ENCODE measurements around the gene NT5DC4.

Gene NT5DC4

DNA sequence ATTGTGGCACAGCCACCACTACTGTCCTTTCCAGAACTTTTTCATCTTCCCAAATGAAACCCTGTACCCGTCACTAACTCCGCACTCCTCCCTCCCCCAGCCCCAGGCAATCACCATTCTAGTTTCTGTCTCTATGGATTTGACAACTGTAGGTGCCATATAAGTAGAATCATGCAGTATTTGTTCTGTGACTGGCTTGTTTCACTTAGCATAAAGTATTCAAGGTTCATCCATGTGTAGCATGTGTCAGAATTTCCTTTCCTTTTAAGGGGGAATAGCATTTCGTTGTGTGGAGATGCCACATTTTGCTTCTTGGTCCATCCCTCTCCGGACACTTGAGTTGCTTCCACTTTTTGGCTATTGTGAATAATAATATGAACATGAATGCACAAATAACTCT is 44.4 kb downstream of the NT5DC4 start:
- WGBS (ENCODE audit: insufficient coverage) = no CpG with 5 or more reads among the region's 4 CpGs
- Histone ChIP-seq H3K4me3 (ENCODE audit: control insufficient read depth in 1 of 7, extremely low read depth in 1 of 7, insufficient read depth in 4 of 7, low read depth in 2 of 7, low read length in 6 of 7) (peak overlapping the region in 6 of 7 experiments; percentile 81 to 96 (median 88)), H3K27ac (ENCODE audit: insufficient read depth in 1 of 2, low read depth in 1 of 2, low read length in 2 of 2, poor library complexity in 1 of 2, severe bottlenecking in 2 of 2) (peak overlapping the region in 1 of 2 experiments; percentile 68), H3K4me1 (ENCODE audit: control extremely low read depth in 1 of 4, control insufficient read depth in 4 of 4, insufficient read depth in 4 of 4, low read length in 3 of 4) (peaks cover 6 to 36% (median 26%) of the 10 kb centered on the region in 4 experiments), H3K9me3 (ENCODE audit: control extremely low read depth in 1 of 5, control insufficient read depth in 4 of 5, insufficient read depth in 2 of 5, low read depth in 1 of 5, low read length in 4 of 5) (peaks cover 0 to 4% (median 3%) of the 10 kb centered on the region in 5 experiments), H3K27me3 (replicated peaks in 2 of 5; ENCODE audit: control insufficient read depth in 4 of 5, insufficient read depth in 5 of 5, low read length in 4 of 5) (no peaks in the 10 kb centered on the region), H3K36me3 (ENCODE audit: control insufficient read depth in 4 of 4, insufficient read depth in 4 of 4, low read length in 3 of 4) (peaks cover 0 to 9% (median 1%) of the 10 kb centered on the region in 4 experiments)
- DNase-seq = no peak
- CTCF ChIA-PET = no interaction called here
- POLR2A ChIA-PET = interaction anchor here (1.2 kb wide), 1 partner anchor 64 kb away, joined by 3 read pairs; no protein-coding TSS in a partner anchor

DNA sequence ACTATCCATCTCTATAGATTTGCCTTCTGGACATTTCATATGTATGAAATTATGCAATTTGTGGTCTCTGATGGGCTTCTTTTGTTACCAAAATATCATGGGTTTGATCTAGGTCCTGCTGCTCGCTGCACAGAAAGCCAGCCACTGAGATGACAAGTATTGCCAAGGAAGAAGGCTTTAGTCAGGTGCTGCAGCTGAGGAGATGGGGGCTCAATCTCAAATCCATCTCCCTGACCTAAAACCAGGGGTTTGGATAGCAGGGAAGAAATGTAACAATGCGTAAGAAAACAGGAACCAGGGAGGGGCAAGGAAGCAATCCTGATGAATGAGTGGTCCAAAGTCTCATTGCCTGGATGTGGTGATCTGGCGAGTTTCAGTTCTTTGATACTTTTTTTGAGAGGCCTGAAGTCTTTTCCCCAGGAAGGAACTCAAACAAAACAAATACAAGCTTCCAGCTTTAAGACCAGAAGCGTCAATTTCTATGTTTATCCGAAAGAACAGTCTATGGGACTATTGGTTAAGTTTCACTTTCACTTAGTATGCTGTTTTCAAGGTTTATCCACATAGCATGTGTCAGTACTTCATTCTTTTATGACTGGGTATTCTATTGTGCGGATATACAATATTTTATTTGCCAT is 47.0 kb downstream of the NT5DC4 start:
- DNase-seq = peak in 2 of 3 donors; percentile 26 to 50
- POLR2A ChIA-PET = no interaction called here
- peaks cover 0 to 4% (median 3%) of the 10 kb centered on the region in 5 experiments for H3K9me3 ChIP-seq (ENCODE audit: control extremely low read depth in 1 of 5, control insufficient read depth in 4 of 5, insufficient read depth in 2 of 5, low read depth in 1 of 5, low read length in 4 of 5)
- peaks cover 6 to 32% (median 21%) of the 10 kb centered on the region in 4 experiments for H3K4me1 ChIP-seq (ENCODE audit: control extremely low read depth in 1 of 4, control insufficient read depth in 4 of 4, insufficient read depth in 4 of 4, low read length in 3 of 4)
- H3K4me3 ChIP-seq (ENCODE audit: control insufficient read depth in 1 of 7, extremely low read depth in 1 of 7, insufficient read depth in 4 of 7, low read depth in 2 of 7, low read length in 6 of 7) = peak overlapping the region in 2 of 7 experiments; percentile 23 to 54
- WGBS (ENCODE audit: insufficient coverage) = 63% methylated on average over 3 of the region's 6 CpGs
- H3K36me3 ChIP-seq (ENCODE audit: control insufficient read depth in 4 of 4, insufficient read depth in 4 of 4, low read length in 3 of 4) = no peaks in the 10 kb centered on the region
- H3K27me3 ChIP-seq (replicated peaks in 2 of 5; ENCODE audit: control insufficient read depth in 4 of 5, insufficient read depth in 5 of 5, low read length in 4 of 5) = no peaks in the 10 kb centered on the region
- peak overlapping the region in 1 of 2 experiments; percentile 37 for H3K27ac ChIP-seq (ENCODE audit: insufficient read depth in 1 of 2, low read depth in 1 of 2, low read length in 2 of 2, poor library complexity in 1 of 2, severe bottlenecking in 2 of 2)
- CTCF ChIA-PET = interaction anchor here (1.6 kb wide), 1 partner anchor 14 kb away, joined by 6 read pairs; no protein-coding TSS in a partner anchor

DNA sequence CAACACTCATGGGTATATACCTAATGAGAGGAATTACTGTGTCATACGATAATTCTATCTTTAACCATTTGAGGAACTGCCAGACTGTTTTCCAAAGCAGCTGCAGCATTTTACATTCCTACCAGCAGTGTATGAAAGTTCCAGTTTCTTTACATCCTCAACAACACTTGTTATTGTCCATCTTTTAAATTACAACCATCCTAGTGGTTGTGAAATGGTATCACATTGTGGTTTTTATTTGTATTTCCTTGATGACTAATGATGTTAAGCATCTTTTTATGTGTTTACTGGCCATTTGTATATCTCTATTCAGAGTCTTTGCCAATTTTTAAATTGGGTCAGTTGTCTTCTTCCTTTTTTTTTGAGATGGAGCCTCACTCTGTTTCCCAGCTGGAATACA is 47.6 kb downstream of the NT5DC4 start:
- Histone ChIP-seq H3K27ac (ENCODE audit: insufficient read depth in 1 of 2, low read depth in 1 of 2, low read length in 2 of 2, poor library complexity in 1 of 2, severe bottlenecking in 2 of 2) (no peak overlapping the region), H3K9me3 (ENCODE audit: control extremely low read depth in 1 of 5, control insufficient read depth in 4 of 5, insufficient read depth in 2 of 5, low read depth in 1 of 5, low read length in 4 of 5) (peaks cover 0 to 4% (median 3%) of the 10 kb centered on the region in 5 experiments), H3K4me1 (ENCODE audit: control extremely low read depth in 1 of 4, control insufficient read depth in 4 of 4, insufficient read depth in 4 of 4, low read length in 3 of 4) (peaks cover 6 to 26% (median 15%) of the 10 kb centered on the region in 4 experiments), H3K4me3 (ENCODE audit: control insufficient read depth in 1 of 7, extremely low read depth in 1 of 7, insufficient read depth in 4 of 7, low read depth in 2 of 7, low read length in 6 of 7) (no peak overlapping the region), H3K27me3 (replicated peaks in 2 of 5; ENCODE audit: control insufficient read depth in 4 of 5, insufficient read depth in 5 of 5, low read length in 4 of 5) (no peaks in the 10 kb centered on the region), H3K36me3 (ENCODE audit: control insufficient read depth in 4 of 4, insufficient read depth in 4 of 4, low read length in 3 of 4) (no peaks in the 10 kb centered on the region)
- WGBS (ENCODE audit: insufficient coverage) = 60% methylated on average over 1 of the region's 1 CpG
- CTCF ChIA-PET = interaction anchor here (0.9 to 1.6 kb wide), 3 partner anchors 14 to 18 kb away, joined by 3 to 6 read pairs (median 3); no protein-coding TSS in a partner anchor
- DNase-seq = peak in 1 of 3 donors; percentile 25
- POLR2A ChIA-PET = no interaction called here

DNA sequence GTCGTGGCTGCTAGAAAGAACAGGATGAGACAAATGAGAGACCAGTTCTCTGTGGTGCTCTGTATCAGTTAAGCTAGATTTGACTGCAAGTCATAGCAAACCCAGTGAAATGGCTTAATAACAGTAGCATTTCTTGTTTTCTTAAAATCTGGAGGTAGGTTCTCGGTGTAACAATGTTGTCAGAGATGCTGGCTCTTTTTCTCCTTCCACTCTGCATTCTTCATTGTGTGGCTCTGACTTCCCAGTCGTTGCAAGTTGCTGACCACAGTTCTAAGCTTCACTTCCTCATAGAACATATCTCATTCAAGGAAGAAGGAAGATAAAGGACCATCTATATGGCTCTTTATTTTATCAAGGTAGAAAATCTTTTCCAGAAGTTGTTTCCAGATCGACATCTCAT is 51.5 kb downstream of the NT5DC4 start:
- ChIA-PET POLR2A (no interaction called here), CTCF (interaction anchor here (1.0 to 1.1 kb wide), 2 partner anchors 74 to 169 kb away, joined by 3 read pairs; no protein-coding TSS in a partner anchor)
- H3K27me3 ChIP-seq (replicated peaks in 2 of 5; ENCODE audit: control insufficient read depth in 4 of 5, insufficient read depth in 5 of 5, low read length in 4 of 5) = no peaks in the 10 kb centered on the region
- H3K4me1 ChIP-seq (ENCODE audit: control extremely low read depth in 1 of 4, control insufficient read depth in 4 of 4, insufficient read depth in 4 of 4, low read length in 3 of 4) = peaks cover 0 to 20% (median 6%) of the 10 kb centered on the region in 4 experiments
- peak in 1 of 3 donors; percentile 44 for DNase-seq
- H3K36me3 ChIP-seq (ENCODE audit: control insufficient read depth in 4 of 4, insufficient read depth in 4 of 4, low read length in 3 of 4) = no peaks in the 10 kb centered on the region
- H3K27ac ChIP-seq (ENCODE audit: insufficient read depth in 1 of 2, low read depth in 1 of 2, low read length in 2 of 2, poor library complexity in 1 of 2, severe bottlenecking in 2 of 2) = no peak overlapping the region
- WGBS (ENCODE audit: insufficient coverage) = 43% methylated on average over 1 of the region's 4 CpGs
- no peak overlapping the region for H3K4me3 ChIP-seq (ENCODE audit: control insufficient read depth in 1 of 7, extremely low read depth in 1 of 7, insufficient read depth in 4 of 7, low read depth in 2 of 7, low read length in 6 of 7)
- H3K9me3 ChIP-seq (ENCODE audit: control extremely low read depth in 1 of 5, control insufficient read depth in 4 of 5, insufficient read depth in 2 of 5, low read depth in 1 of 5, low read length in 4 of 5) = peaks cover 0 to 4% (median 3%) of the 10 kb centered on the region in 5 experiments

DNA sequence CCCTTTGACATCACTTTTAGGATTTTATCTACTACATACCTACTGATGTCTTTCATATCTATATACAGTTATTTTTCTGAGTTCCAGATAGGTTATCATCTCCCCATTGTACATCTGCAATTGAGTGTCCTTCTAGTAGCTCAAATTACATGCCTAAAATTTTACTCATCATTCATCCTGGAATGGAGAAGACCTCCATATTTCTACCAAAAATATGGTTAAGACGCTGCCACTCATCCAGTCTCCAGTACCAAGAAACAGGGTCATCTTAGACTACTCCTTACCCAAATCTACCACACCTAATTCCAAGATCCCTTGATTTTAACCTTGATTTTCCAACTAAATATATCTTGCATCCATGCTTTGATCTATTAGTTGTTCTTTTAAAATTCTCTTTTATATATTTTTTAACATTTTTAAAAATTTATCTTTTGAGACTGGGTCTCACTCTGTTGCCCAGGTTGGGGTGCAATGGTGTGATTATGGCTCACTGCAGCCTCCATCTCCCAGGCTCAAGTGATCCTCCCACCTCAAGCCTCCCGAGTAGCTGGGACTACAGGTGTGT is 52.2 kb downstream of the NT5DC4 start:
- Histone ChIP-seq H3K27me3 (replicated peaks in 2 of 5; ENCODE audit: control insufficient read depth in 4 of 5, insufficient read depth in 5 of 5, low read length in 4 of 5) (no peaks in the 10 kb centered on the region), H3K4me3 (ENCODE audit: control insufficient read depth in 1 of 7, extremely low read depth in 1 of 7, insufficient read depth in 4 of 7, low read depth in 2 of 7, low read length in 6 of 7) (no peak overlapping the region), H3K9me3 (ENCODE audit: control extremely low read depth in 1 of 5, control insufficient read depth in 4 of 5, insufficient read depth in 2 of 5, low read depth in 1 of 5, low read length in 4 of 5) (no peaks in the 10 kb centered on the region), H3K27ac (ENCODE audit: insufficient read depth in 1 of 2, low read depth in 1 of 2, low read length in 2 of 2, poor library complexity in 1 of 2, severe bottlenecking in 2 of 2) (no peak overlapping the region), H3K4me1 (ENCODE audit: control extremely low read depth in 1 of 4, control insufficient read depth in 4 of 4, insufficient read depth in 4 of 4, low read length in 3 of 4) (peaks cover 0 to 17% (median 9%) of the 10 kb centered on the region in 4 experiments), H3K36me3 (ENCODE audit: control insufficient read depth in 4 of 4, insufficient read depth in 4 of 4, low read length in 3 of 4) (no peaks in the 10 kb centered on the region)
- 13% methylated on average over 1 of the region's 2 CpGs for WGBS (ENCODE audit: insufficient coverage)
- CTCF ChIA-PET = interaction anchor here (1.0 to 1.1 kb wide), 3 partner anchors 73 to 169 kb away, joined by 3 read pairs; no protein-coding TSS in a partner anchor
- DNase-seq = no peak
- POLR2A ChIA-PET = no interaction called here

DNA sequence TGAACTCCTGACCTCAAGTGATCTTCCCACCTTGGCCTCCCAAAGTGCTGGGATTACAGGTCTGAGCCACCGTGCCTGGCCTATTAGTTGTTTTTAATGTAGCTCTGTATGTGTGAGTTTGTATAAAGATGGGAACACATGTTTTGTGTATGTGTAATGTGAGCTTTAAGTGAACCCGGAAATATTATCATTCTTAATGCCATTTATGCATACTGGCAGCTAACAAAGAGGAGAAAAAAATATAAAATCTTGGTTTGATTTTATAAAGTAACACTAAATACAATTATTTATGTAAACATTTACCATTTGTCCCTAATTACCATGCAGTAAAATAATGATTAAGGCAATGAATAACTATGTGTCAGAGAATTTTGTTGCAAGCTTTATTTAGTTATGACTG is 52.7 kb downstream of the NT5DC4 start:
- POLR2A ChIA-PET = no interaction called here
- no peaks in the 10 kb centered on the region for H3K36me3 ChIP-seq (ENCODE audit: control insufficient read depth in 4 of 4, insufficient read depth in 4 of 4, low read length in 3 of 4)
- H3K4me1 ChIP-seq (ENCODE audit: control extremely low read depth in 1 of 4, control insufficient read depth in 4 of 4, insufficient read depth in 4 of 4, low read length in 3 of 4) = peaks cover 0 to 15% (median 9%) of the 10 kb centered on the region in 4 experiments
- no CpG with 5 or more reads among the region's 2 CpGs for WGBS (ENCODE audit: insufficient coverage)
- no peak overlapping the region for H3K4me3 ChIP-seq (ENCODE audit: control insufficient read depth in 1 of 7, extremely low read depth in 1 of 7, insufficient read depth in 4 of 7, low read depth in 2 of 7, low read length in 6 of 7)
- no peak for DNase-seq
- CTCF ChIA-PET = interaction anchor here (1.0 kb wide), 1 partner anchor 74 kb away, joined by 3 read pairs; no protein-coding TSS in a partner anchor
- no peaks in the 10 kb centered on the region for H3K27me3 ChIP-seq (replicated peaks in 2 of 5; ENCODE audit: control insufficient read depth in 4 of 5, insufficient read depth in 5 of 5, low read length in 4 of 5)
- no peak overlapping the region for H3K27ac ChIP-seq (ENCODE audit: insufficient read depth in 1 of 2, low read depth in 1 of 2, low read length in 2 of 2, poor library complexity in 1 of 2, severe bottlenecking in 2 of 2)
- H3K9me3 ChIP-seq (ENCODE audit: control extremely low read depth in 1 of 5, control insufficient read depth in 4 of 5, insufficient read depth in 2 of 5, low read depth in 1 of 5, low read length in 4 of 5) = no peaks in the 10 kb centered on the region
